GM12892 (cell line): ENCODE data around the gene DLEU7.

Experiments used
- POLR2A ChIP-seq: IDR thresholded peaks from 2 replicates; pipeline ENCODE4 v1.6.1; 2011; ENCODE audit warnings: low read depth, low read length, control low read depth
- POLR2AphosphoS5 ChIP-seq: IDR thresholded peaks from 2 replicates; pipeline ENCODE4 v1.6.1; 2011; ENCODE audit warnings: low read depth, low read length, control low read depth
- TAF1 ChIP-seq: IDR thresholded peaks from 2 replicates; pipeline ENCODE4 v1.6.1; 2011; ENCODE audit warnings: low read depth, mild to moderate bottlenecking, control low read depth, low read length, borderline replicate concordance

DNA sequence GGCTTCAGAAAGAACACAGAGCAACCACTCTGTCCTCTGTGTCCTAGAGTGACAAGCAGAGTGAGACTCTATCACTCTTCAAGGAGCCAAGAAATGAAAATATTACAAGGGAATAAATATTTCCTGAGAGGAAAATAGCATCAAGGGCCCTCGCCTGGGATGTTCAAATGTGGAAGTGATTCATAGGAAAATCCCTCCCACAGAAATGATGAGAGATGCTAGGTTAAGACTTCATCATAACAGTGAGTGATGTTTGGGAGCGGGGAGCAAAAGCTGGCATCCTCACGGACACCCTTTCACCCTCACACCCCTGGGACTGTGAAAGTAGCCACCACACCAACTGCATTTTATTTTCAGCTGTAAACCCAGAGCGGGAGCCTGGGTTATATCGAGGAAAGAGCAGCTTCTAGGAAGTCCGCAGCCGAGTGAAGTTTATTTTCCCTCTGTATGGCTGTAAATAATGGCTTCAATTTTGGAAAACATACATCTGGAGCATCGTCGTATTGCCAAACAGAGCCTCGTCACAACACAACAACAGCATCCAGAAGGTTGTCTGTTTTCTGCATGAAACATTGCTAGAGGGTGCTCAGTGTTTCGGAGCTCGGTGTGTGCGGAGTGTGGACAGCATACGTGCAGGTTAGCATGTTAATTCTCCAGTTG, 54.8 kb downstream of the DLEU7 start:
- TF ChIP-seq POLR2A (no peak), POLR2AphosphoS5 (no peak), TAF1 (no peak)
